IPS-NIHi7 (cell line): ENCODE data around the gene POLE.

Source experiments
- DNase-seq: peaks from one replicate; pipeline ENCODE4 v3.0.0; 2012; ENCODE audit warnings: mixed read lengths; ENCODE audit errors: extremely low spot score

POLE gene

GRCh38 chr12:132687211-132688164 lies at the start of gene POLE, which contains the start of gene PXMP2:
Gene POLE (minus strand): TSS chr12:132687342. CDS start chr12:132687315, 27 bp downstream.
Gene PXMP2 (plus strand): TSS chr12:132687587. CDS start chr12:132687671, 84 bp downstream.
- DNase-seq: peak; percentile 98

GRCh38 chr12:132736913-132737312 lies 49.8 kb upstream of the POLE start:
- no peak for DNase-seq

- DNase-seq: no peak
Observed at GRCh38 chr12:132736378-132736777, 49.2 kb upstream of the POLE start.

- DNase-seq: no peak
Observed at GRCh38 chr12:132735496-132735895, 48.4 kb upstream of the POLE start.

GRCh38 chr12:132734206-132734605 lies 47.1 kb upstream of the POLE start:
- DNase-seq: no peak

- no peak for DNase-seq
Observed at GRCh38 chr12:132731574-132731973, 44.4 kb upstream of the POLE start.

GRCh38 chr12:132730353-132730752 lies 43.2 kb upstream of the POLE start:
- DNase-seq: no peak

GRCh38 chr12:132729541-132730320 lies 42.6 kb upstream of the POLE start:
- DNase-seq: peak; percentile 10

- no peak for DNase-seq
Observed at GRCh38 chr12:132728502-132728901, 41.4 kb upstream of the POLE start.

- no peak for DNase-seq
Observed at GRCh38 chr12:132727091-132727794, 40.1 kb upstream of the POLE start.

- DNase-seq: no peak
Observed at GRCh38 chr12:132726386-132726785, 39.2 kb upstream of the POLE start.

- DNase-seq: peak; percentile 15
Observed at GRCh38 chr12:132724506-132725241, 37.5 kb upstream of the POLE start.

GRCh38 chr12:132723764-132724140 lies 36.6 kb upstream of the POLE start:
- DNase-seq: no peak

GRCh38 chr12:132723015-132723763 lies 36.0 kb upstream of the POLE start:
- no peak for DNase-seq

- DNase-seq: no peak
Observed at GRCh38 chr12:132720606-132721345, 33.6 kb upstream of the POLE start.

GRCh38 chr12:132719954-132720324 lies 32.8 kb upstream of the POLE start:
- DNase-seq: no peak

- DNase-seq: no peak
Observed at GRCh38 chr12:132719141-132719953, 32.2 kb upstream of the POLE start.

- DNase-seq: no peak
Observed at GRCh38 chr12:132718644-132719043, 31.5 kb upstream of the POLE start.
